ENCODE data around the gene PLA2G4E. TPM values are rescaled to one million over a fixed set of nuclear protein-coding genes. Genes with fewer than 3 reads are reported as not detected.

The PLA2G4E gene
- total and polyA plus RNA-seq, 4 donors: not detected

GRCh38 chr15:41933771-41934170 lies 87.1 kb downstream of the PLA2G4E start:
- H3K4me3 ChIP-seq (ENCODE audit: low read length in 2 of 2): no peak overlapping the region
- intact Hi-C loops (cut with DNase I): loop anchor here (5.0 kb wide), 1 partner anchor 34 kb away; no protein-coding TSS in a partner anchor
- H3K27ac ChIP-seq (ENCODE audit: low read depth in 1 of 2, low read length in 2 of 2): peak overlapping the region in 1 of 2 donors; percentile 7
- peak; percentile 68 to 82 for DNase-seq
- H3K27me3 ChIP-seq (ENCODE audit: control insufficient read depth in 1 of 2, insufficient read depth in 2 of 2, low read length in 1 of 2): no peaks in the 10 kb centered on the region
- no peaks in the 10 kb centered on the region for H3K9me3 ChIP-seq (ENCODE audit: control insufficient read depth, low read length)
- no peak for ATAC-seq (ENCODE audit: low FRiP score)
- H3K36me3 ChIP-seq (ENCODE audit: control insufficient read depth in 1 of 2, insufficient read depth in 2 of 2, low read length in 1 of 2): no peaks in the 10 kb centered on the region
- WGBS, 2 donors: 23 to 24% methylated on average over 10 of the region's 10 CpGs
- H3K4me1 ChIP-seq (ENCODE audit: control insufficient read depth in 1 of 2, insufficient read depth in 2 of 2, low read length in 2 of 2): peaks cover 2 to 4% of the 10 kb centered on the region in 2 donors

GRCh38 chr15:41933326-41933725 lies 87.5 kb downstream of the PLA2G4E start:
- no peak for ATAC-seq (ENCODE audit: low FRiP score)
- H3K4me1 ChIP-seq (ENCODE audit: control insufficient read depth in 1 of 2, insufficient read depth in 2 of 2, low read length in 2 of 2): peaks cover 2 to 4% of the 10 kb centered on the region in 2 donors

GRCh38 chr15:41932511-41933289 lies 88.1 kb downstream of the PLA2G4E start:
- no peaks in the 10 kb centered on the region for H3K9me3 ChIP-seq (ENCODE audit: control insufficient read depth, low read length)
- no peak overlapping the region for H3K4me3 ChIP-seq (ENCODE audit: low read length in 2 of 2)
- DNase-seq (no peak), ATAC-seq (ENCODE audit: low FRiP score) (no peak)
- peaks cover 2 to 4% of the 10 kb centered on the region in 2 donors for H3K4me1 ChIP-seq (ENCODE audit: control insufficient read depth in 1 of 2, insufficient read depth in 2 of 2, low read length in 2 of 2)
- intact Hi-C loops (cut with DNase I): loop anchor here (5.0 kb wide), 1 partner anchor 35 kb away; no protein-coding TSS in a partner anchor
- H3K27ac ChIP-seq (ENCODE audit: low read depth in 1 of 2, low read length in 2 of 2): peak overlapping the region in 1 of 2 donors; percentile 63
- no peaks in the 10 kb centered on the region for H3K27me3 ChIP-seq (ENCODE audit: control insufficient read depth in 1 of 2, insufficient read depth in 2 of 2, low read length in 1 of 2)
- WGBS, 2 donors: 30 to 32% methylated on average over 16 of the region's 16 CpGs
- no peaks in the 10 kb centered on the region for H3K36me3 ChIP-seq (ENCODE audit: control insufficient read depth in 1 of 2, insufficient read depth in 2 of 2, low read length in 1 of 2)

More at GRCh38 chr15:41933326-41933725, 87.5 kb downstream of the PLA2G4E start:
- Histone ChIP-seq H3K27me3 (ENCODE audit: control insufficient read depth in 1 of 2, insufficient read depth in 2 of 2, low read length in 1 of 2) (no peaks in the 10 kb centered on the region), H3K9me3 (ENCODE audit: control insufficient read depth, low read length) (no peaks in the 10 kb centered on the region), H3K4me3 (ENCODE audit: low read length in 2 of 2) (no peak overlapping the region), H3K36me3 (ENCODE audit: control insufficient read depth in 1 of 2, insufficient read depth in 2 of 2, low read length in 1 of 2) (no peaks in the 10 kb centered on the region), H3K27ac (ENCODE audit: low read depth in 1 of 2, low read length in 2 of 2) (peak overlapping the region in 1 of 2 donors; percentile 63)
- no peak for DNase-seq
- intact Hi-C loops (cut with DNase I): loop anchor here (5.0 kb wide), 1 partner anchor 34 kb away; no protein-coding TSS in a partner anchor
- 29 to 31% methylated on average over 7 of the region's 7 CpGs for WGBS, 2 donors

- H3K36me3 ChIP-seq (ENCODE audit: control insufficient read depth in 1 of 2, insufficient read depth in 2 of 2, low read length in 1 of 2): no peaks in the 10 kb centered on the region
- no peaks in the 10 kb centered on the region for H3K9me3 ChIP-seq (ENCODE audit: control insufficient read depth, low read length)
- intact Hi-C loops (cut with DNase I): loop anchor here (5.0 kb wide), 1 partner anchor 35 kb away; no protein-coding TSS in a partner anchor
- DNase-seq (no peak), ATAC-seq (ENCODE audit: low FRiP score) (no peak)
- peak overlapping the region in 1 of 2 donors; percentile 63 for H3K27ac ChIP-seq (ENCODE audit: low read depth in 1 of 2, low read length in 2 of 2)
- H3K27me3 ChIP-seq (ENCODE audit: control insufficient read depth in 1 of 2, insufficient read depth in 2 of 2, low read length in 1 of 2): no peaks in the 10 kb centered on the region
- peaks cover 2 to 4% of the 10 kb centered on the region in 2 donors for H3K4me1 ChIP-seq (ENCODE audit: control insufficient read depth in 1 of 2, insufficient read depth in 2 of 2, low read length in 2 of 2)
- 93% methylated on average over 9 of the region's 9 CpGs for WGBS, 2 donors
- H3K4me3 ChIP-seq (ENCODE audit: low read length in 2 of 2): no peak overlapping the region
Observed at GRCh38 chr15:41932101-41932500, 88.7 kb downstream of the PLA2G4E start.

Other genes with a start within 250 kb of the PLA2G4E start
- gene MAPKBP1, start 246.6 kb downstream of the PLA2G4E start, total RNA-seq: 10 to 100 TPM; 38.2 to 44.1 TPM
- 10 to 100 TPM; 13.6 to 17.0 TPM for gene MAPKBP1, start 246.6 kb downstream of the PLA2G4E start, polyA plus RNA-seq
- gene JMJD7, start 192.9 kb downstream of the PLA2G4E start, total RNA-seq: 10 to 100 TPM in 1 of 2 donors, 1 to 10 TPM in 1; 9.6 to 12.6 TPM
- gene JMJD7, start 192.9 kb downstream of the PLA2G4E start, polyA plus RNA-seq: 10 to 100 TPM in 1 of 2 donors, 1 to 10 TPM in 1; 7.0 to 10.5 TPM
- 10 to 100 TPM in 1 of 2 donors, 1 to 10 TPM in 1; 6.7 to 11.1 TPM for gene PLA2G4B, start 182.2 kb downstream of the PLA2G4E start, total RNA-seq
- 10 to 100 TPM; 14.3 to 51.8 TPM for gene PLA2G4B, start 182.2 kb downstream of the PLA2G4E start, polyA plus RNA-seq
- gene SPTBN5, start 127.0 kb downstream of the PLA2G4E start, total RNA-seq: 1 to 10 TPM; 1.9 to 5.5 TPM
- gene SPTBN5, start 127.0 kb downstream of the PLA2G4E start, polyA plus RNA-seq: 10 to 100 TPM in 1 of 2 donors, under 1 TPM in 1; 0.63 to 10.5 TPM
- 10 to 100 TPM; 47.3 to 56.6 TPM for gene EHD4, start 48.5 kb downstream of the PLA2G4E start, total RNA-seq
- 10 to 100 TPM; 11.4 to 12.6 TPM for gene EHD4, start 48.5 kb downstream of the PLA2G4E start, polyA plus RNA-seq
- not detected for gene PLA2G4D, start 73.5 kb upstream of the PLA2G4E start, total RNA-seq
- gene PLA2G4D, start 73.5 kb upstream of the PLA2G4E start, polyA plus RNA-seq: not detected
- gene PLA2G4F, start 135.6 kb upstream of the PLA2G4E start, total RNA-seq: not detected
- gene PLA2G4F, start 135.6 kb upstream of the PLA2G4E start, polyA plus RNA-seq: 1 to 10 TPM in 1 of 2 donors, not detected in 1; 1.5 TPM
- 10 to 100 TPM; 63.3 to 89.4 TPM for gene VPS39, start 187.3 kb upstream of the PLA2G4E start, total RNA-seq
- 10 to 100 TPM; 10.5 to 56.3 TPM for gene VPS39, start 187.3 kb upstream of the PLA2G4E start, polyA plus RNA-seq

Data from aorta (tissue), 5 donors.